HG03175 (cell line): ENCODE measurements around the gene LAMB3.
A peak's percentile ranks its signal among the peaks of the same experiment; 100 is the strongest.

Experiments used
- ATAC-seq: cut with Tn5 transposase; IDR thresholded peaks from one replicate; pipeline ENCODE4 v1.9.1; 2021; ENCODE audit warnings: mild to moderate bottlenecking, moderate library complexity; ENCODE audit not compliant: unreplicated experiment

LAMB3 gene

GRCh38 chr1:209634005-209634737, 18.1 kb downstream of the LAMB3 start:
- ATAC-seq, result no peak

GRCh38 chr1:209633335-209633997, 18.8 kb downstream of the LAMB3 start:
- no peak for ATAC-seq

- ATAC-seq, result no peak
Observed at GRCh38 chr1:209630383-209631225, 21.6 kb downstream of the LAMB3 start.

- no peak for ATAC-seq
Observed at GRCh38 chr1:209629621-209630382, 22.4 kb downstream of the LAMB3 start.

GRCh38 chr1:209628618-209629299, 23.5 kb downstream of the LAMB3 start:
- ATAC-seq, result no peak

- peak; percentile 79 for ATAC-seq
Observed at GRCh38 chr1:209627732-209628196, 24.5 kb downstream of the LAMB3 start.

DNA sequence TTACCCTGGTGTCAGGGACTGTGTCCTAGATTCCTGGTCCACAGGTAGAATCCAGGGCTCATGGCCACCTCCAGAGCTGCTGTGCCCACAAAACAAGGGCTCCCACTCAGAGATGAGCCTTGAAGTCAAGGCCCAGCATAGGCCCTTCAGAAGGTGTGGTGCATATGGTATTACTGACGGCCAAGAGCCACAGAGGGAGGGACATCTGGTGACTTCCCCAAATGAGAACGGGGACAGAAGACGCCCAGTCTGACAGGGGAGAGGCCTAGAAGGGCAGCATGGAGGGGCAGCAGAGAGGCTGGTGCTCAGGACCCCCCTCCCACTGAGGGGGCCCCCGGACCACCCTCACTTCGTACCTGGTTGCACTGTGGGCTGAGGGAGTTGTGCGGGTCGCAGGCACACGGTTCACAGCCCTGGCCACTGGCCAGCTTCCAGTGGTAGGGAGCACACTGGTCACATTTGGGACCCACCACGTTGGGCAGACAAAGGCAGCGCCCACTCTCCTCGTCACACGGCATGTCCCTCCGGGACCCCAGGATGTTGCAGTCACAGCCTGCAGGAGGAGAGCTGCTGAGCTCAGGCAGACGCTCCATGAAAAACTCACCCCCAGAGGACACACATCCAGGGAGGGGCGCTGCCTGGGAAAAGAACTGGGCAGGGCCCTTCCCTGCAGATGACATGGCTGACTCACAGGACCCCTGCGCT, 25.0 kb downstream of the LAMB3 start:
- ATAC-seq, result peak; percentile 28

- no peak for ATAC-seq
Observed at GRCh38 chr1:209626346-209627026, 25.7 kb downstream of the LAMB3 start.

DNA sequence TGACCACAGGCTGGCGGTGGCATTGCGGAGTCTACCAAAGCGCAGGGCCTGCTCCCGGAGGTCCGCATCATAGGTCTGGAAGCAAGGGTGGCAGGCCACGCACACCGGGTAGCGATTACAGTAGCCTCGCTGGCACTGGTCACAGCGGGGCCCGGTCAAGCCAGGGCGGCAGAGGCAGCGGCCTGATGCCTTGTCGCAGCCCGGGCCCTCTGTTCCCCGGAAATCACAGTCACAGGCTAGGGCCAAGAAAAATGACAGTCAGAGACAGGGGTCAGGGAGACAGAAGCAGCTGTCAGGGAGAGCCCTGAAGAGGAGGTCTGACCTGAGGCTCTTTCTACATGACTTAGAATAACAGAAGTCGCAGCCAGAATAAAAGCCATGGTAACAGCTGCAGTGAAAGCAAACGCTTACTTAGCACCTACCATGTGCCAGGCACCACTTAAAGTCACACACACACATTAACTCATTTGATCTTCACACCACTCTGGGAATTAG, 26.4 kb downstream of the LAMB3 start:
- no peak for ATAC-seq

- ATAC-seq, result no peak
Observed at GRCh38 chr1:209624558-209625549, 27.4 kb downstream of the LAMB3 start.

DNA sequence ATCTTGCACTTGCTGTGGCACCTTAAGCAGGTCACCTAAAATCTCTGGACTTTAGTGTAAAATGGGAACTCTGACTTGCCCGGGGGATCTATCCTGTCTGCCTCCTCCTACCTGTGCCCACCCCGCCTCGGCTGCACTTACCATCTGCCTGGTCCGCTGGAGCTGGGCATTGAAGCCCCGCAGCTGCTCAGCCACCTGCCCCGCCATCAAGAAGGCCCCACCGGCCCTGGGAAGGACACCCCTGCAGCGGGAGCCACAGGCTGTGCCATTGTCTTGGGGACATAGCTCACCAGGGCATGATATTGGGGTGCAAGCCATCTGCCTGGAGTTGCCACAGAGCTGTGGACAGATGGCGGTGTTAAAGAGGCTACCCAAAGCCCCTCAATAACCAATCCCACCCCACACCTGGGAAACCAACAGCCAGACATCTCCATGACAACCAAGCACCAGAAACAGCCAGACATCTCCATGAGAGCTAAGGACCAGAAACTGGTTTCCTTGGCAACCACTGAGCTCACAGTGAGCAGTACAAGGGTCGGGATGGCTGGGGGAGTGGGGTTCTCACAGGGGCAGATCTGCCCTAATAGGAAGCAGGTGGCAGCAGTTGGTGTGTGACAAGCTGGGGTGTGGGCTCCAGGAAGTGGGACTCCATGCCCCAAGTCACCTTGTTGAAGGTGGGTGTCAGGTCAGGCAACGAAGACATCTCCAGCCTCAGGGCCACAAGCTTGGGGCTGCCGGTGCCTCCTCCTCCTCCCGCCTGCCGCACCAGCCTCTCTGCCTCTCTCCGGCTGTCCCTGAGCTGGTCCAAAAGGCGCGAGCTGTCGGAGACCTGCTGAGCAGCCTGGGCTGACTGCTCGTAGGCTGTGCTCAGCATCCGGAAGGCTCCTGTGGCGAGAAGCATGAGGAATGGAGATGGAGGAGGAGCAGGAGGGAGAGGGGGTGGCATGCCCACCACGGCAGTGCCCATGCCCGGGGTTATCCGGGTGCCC, 29.1 kb downstream of the LAMB3 start:
- ATAC-seq, result no peak

DNA sequence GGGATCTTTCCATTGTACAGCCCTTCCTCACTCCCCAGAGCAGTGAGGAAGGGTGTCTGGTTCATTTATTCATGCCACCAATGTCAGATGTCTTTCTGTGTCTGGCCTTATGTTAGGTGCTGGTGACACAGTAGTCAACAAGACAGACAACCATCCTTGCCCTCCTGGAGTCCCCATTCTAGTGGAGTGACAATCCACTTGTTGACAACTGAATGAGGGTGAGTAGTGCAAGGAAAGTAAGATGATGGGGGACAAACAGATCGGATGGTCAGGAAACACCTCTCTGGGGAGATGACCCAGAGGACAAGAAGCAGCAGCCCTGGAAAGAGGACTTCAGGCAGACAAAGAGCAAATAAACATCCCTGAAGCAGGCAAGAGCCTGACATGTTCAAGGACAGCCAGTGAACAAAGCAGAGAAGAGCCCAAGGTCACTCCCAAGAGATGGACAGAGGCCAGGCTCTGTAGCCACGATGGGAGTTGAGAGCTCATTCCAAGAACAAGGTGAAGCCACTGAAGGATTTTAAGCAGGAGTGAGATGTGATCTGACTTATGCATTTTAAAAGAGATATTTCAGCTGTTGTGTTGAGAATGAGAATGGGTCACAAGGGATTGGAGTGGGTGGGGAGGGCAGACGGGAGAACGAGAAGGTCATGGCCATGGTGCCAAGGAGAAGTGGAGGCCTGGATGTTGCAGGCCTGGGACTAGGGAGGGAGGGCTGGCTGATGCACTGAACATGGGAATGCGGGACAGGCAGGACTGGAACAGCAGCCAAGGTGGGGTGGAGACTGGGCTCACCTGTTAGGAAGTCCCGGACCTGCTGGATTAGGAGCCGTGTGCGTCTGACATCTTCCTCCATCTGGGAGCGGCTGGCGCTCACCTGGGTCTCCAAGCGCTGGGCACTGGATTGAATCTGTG, 30.2 kb downstream of the LAMB3 start:
- no peak for ATAC-seq

DNA sequence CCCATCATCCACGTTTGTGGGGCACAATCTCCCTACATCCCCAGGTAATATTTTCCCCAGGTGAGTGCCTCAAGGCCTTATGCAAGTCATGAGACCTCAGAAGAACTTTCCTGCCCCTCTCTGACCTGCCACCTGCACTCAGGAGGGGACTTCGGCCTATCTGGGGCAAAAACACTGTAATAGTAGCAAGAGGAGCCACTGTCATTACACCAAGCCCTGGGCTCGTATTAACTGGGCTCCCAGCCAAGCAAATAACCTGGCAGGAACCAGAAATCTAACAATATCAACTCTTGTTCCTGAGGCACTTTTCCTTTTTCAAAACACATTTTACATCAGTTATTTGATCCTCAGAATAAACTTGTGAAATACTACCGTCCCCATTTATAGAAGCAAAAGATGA, 30.9 kb downstream of the LAMB3 start:
- no peak for ATAC-seq

GRCh38 chr1:209620487-209620884, 31.7 kb downstream of the LAMB3 start:
- no peak for ATAC-seq

DNA sequence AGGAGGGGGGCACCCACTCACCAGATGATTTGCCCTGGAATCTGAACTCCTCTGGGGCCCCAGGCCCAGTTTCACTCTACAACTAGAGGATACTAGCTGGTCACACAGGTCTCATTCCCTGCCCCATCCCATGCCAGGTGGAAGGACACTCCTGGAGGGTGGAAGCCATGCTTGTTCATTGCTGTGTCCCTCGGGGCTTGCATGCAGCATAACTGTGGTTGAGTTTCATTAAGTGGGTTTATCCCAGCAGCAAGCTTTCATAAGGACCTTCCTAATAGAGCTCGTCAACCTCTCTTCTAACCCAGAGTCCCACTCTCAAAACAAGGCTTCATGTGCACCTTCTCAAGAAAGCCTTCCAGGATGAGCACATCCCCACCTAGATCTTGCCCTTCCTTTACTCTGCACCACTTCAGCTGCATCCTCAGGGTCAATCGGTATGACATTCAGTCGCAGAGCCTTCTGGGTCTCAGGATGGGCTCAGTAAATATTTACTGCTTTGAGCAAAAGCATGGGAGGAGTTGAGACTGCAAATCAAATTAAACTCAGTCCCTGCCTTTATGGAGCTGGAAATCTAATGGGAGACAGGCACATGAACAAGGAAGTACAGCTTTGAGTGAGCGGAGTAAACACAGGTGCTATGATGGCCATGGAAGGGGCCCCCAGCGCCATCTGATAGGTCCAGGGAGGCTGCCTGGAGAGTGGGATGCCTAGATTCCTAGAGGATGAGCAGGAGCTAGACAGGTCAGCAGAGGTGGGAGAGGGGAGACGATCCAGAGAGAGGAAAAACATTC, 32.3 kb downstream of the LAMB3 start:
- ATAC-seq, result no peak
